Colonic mucosa (tissue), 4 donors: ENCODE results near the gene PRKAG2. TPM values are rescaled to one million over a fixed set of nuclear protein-coding genes. Genes with fewer than 3 reads are reported as not detected.

ENCODE experiments used
- DNase-seq: peaks from one replicate; pipeline ENCODE4 v3.0.0-alpha.2; 2020
- H3K27ac ChIP-seq: fragments of 200-600 bp; one replicate; pipeline ENCODE4 v1.8.0; 2021
- H3K27me3 ChIP-seq: fragments of 200-600 bp; one replicate; pipeline ENCODE4 v1.8.0; 2021
- H3K36me3 ChIP-seq: fragments of 200-600 bp; one replicate; pipeline ENCODE4 v1.8.0; 2021
- H3K4me1 ChIP-seq: fragments of 200-600 bp; one replicate; pipeline ENCODE4 v1.8.0; 2021; ENCODE audit warnings: mild to moderate bottlenecking
- H3K4me3 ChIP-seq: fragments of 200-600 bp; one replicate; pipeline ENCODE4 v1.8.0; 2021
- H3K9ac ChIP-seq, 2 donors: one replicate each; pipeline ENCODE4 v1.7.0; 2013; ENCODE audit warnings: control low read depth in 2 of 2, low read depth in 2 of 2, low read length in 2 of 2
- H3K9me3 ChIP-seq: fragments of 200-600 bp; one replicate; pipeline ENCODE4 v1.8.0; 2021
- CTCF ChIP-seq: fragments of 200-600 bp; IDR thresholded peaks from one replicate; pipeline ENCODE4 v1.8.0; 2022; ENCODE audit warnings: antibody characterized with exemption, mild to moderate bottlenecking
- intact Hi-C: fragments of 100-400 bp; cut with DNase I; formaldehyde crosslinking; loops from one replicate; pipeline ENCODE4 v1.14.1; 2022
- total RNA-seq, 2 donors: library from RNA; stranded (reverse); fragmentation: NEBNext Ultra II Directional in 1 of 2; extraction: Animal tissue kit (Norgen Biotek cat#: 25700) in 1 of 2; gene quantifications; one replicate each; pipeline ENCODE4 v1.2.1, GENCODE V29; 2021
- donor health status: healthy.
- donor health status: DM: no; HTN: no; CAD: no.
- donor health status: DM: no; HTN: no; CAD: no.

PRKAG2 gene
- total RNA-seq, 2 donors from 2014 or later, result 36.3 to 42.0 TPM

GRCh38 chr7:151773797-151774196 lies 103.1 kb downstream of the PRKAG2 start:
- intact Hi-C loops, result no loop called here
- no peak for TF ChIP-seq CTCF
- no peak overlapping the region for H3K9ac ChIP-seq
- no peaks in the 10 kb centered on the region for H3K27me3 ChIP-seq
- no peaks in the 10 kb centered on the region for H3K9me3 ChIP-seq
- H3K4me3 ChIP-seq, result no peak overlapping the region
- no peak for DNase-seq
- H3K27ac ChIP-seq, result no peak overlapping the region
- no peaks in the 10 kb centered on the region for H3K36me3 ChIP-seq
- no peaks in the 10 kb centered on the region for H3K4me1 ChIP-seq

GRCh38 chr7:151770232-151770631 lies 106.7 kb downstream of the PRKAG2 start:
- Histone ChIP-seq H3K4me1 (no peaks in the 10 kb centered on the region), H3K9me3 (no peaks in the 10 kb centered on the region), H3K9ac (no peak overlapping the region), H3K4me3 (no peak overlapping the region), H3K27ac (no peak overlapping the region), H3K27me3 (no peaks in the 10 kb centered on the region), H3K36me3 (no peaks in the 10 kb centered on the region)
- intact Hi-C loops, result no loop called here
- TF ChIP-seq CTCF, result no peak
- DNase-seq, result no peak

- Histone ChIP-seq H3K27me3 (no peaks in the 10 kb centered on the region), H3K9ac (no peak overlapping the region), H3K27ac (no peak overlapping the region), H3K36me3 (no peaks in the 10 kb centered on the region), H3K4me1 (no peaks in the 10 kb centered on the region), H3K9me3 (no peaks in the 10 kb centered on the region), H3K4me3 (no peak overlapping the region)
- TF ChIP-seq CTCF, result no peak
- intact Hi-C loops, result no loop called here
- DNase-seq, result no peak
Measured at GRCh38 chr7:151769188-151769821, 107.6 kb downstream of the PRKAG2 start.

- TF ChIP-seq CTCF, result no peak
- no peak for DNase-seq
- no peaks in the 10 kb centered on the region for H3K27me3 ChIP-seq
- no peak overlapping the region for H3K9ac ChIP-seq
- H3K27ac ChIP-seq, result no peak overlapping the region
- H3K36me3 ChIP-seq, result no peaks in the 10 kb centered on the region
- H3K9me3 ChIP-seq, result no peaks in the 10 kb centered on the region
- intact Hi-C loops, result no loop called here
- no peaks in the 10 kb centered on the region for H3K4me1 ChIP-seq
- H3K4me3 ChIP-seq, result no peak overlapping the region
Measured at GRCh38 chr7:151768805-151769187, 108.1 kb downstream of the PRKAG2 start.

DNA sequence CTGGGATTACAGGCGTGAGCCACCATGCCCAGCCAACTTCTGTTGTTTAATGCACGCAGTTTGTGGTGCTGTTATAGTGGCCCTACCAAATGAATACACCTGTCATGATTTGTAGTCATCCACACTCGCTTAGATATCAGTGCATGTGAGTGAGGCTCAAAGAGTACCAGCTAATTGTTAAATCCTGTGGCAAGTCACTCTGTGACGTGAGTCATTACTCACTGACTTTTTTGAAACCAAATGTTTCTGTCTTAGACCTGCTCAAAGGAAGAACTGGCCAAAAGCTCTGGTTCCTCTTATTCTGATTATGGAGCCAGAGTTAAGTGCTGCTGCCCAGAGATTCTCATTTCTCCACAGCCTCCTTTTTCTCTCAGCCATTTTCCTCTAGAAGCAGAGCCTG lies 109.4 kb downstream of the PRKAG2 start:
- Histone ChIP-seq H3K4me1 (no peaks in the 10 kb centered on the region), H3K4me3 (no peak overlapping the region), H3K36me3 (no peaks in the 10 kb centered on the region), H3K9me3 (no peaks in the 10 kb centered on the region), H3K27me3 (no peaks in the 10 kb centered on the region), H3K9ac (no peak overlapping the region), H3K27ac (no peak overlapping the region)
- intact Hi-C loops, result no loop called here
- no peak for DNase-seq
- no peak for TF ChIP-seq CTCF
